Fibroblast of lung (primary cell): ENCODE measurements around the gene SERPINA10.

Source experiments
- CTCF ChIP-seq, 2 donors: IDR thresholded peaks in 1 of 2; conservative IDR thresholded peaks in 1 of 2; 1 replicate in 1 of 2; 2 replicates in 1 of 2; pipeline ENCODE4 v1.5.1; 2011 to 2012; ENCODE audit warnings: low read length in 2 of 2, control low read depth in 1 of 2, inconsistent platforms in 1 of 2, low read depth in 1 of 2, mild to moderate bottlenecking in 1 of 2
- EZH2 ChIP-seq: IDR thresholded peaks from 2 replicates; pipeline ENCODE4 v1.5.1; 2012; ENCODE audit warnings: low read length, control low read depth, mild to moderate bottlenecking; ENCODE audit errors: missing control alignments

DNA sequence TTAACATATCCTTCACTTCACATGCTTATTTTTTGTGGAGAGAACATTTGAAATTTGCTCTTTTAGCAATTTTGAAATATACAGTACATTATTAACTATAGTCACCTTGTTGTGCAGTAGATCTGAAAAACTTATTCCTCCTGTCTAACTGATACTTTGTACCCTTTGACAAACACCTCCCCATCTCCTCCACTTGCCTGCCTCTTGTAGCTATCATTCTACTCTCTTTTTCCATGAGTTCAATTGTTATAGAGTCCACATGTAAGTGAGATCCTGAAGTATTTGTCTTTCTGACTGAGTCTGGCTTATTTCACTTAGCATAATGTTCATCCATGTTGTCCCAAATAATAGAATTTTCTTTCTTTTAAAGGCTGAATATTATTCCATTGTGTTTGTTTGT, 39.5 kb upstream of the SERPINA10 start:
- no peak for TF ChIP-seq CTCF (conservative IDR thresholded peaks at IDR 0.05 in 1 of 2, IDR thresholded peaks at IDR 0.05 in 1 of 2; ENCODE audit: low read depth in 1 of 2, low read length in 2 of 2)
- TF ChIP-seq EZH2: no peak
